Mammary epithelial cell (primary cell): ENCODE results near the gene HAPLN3.

ENCODE experiments used
- CTCF ChIP-seq, 2 donors: IDR thresholded peaks in 1 of 2; conservative IDR thresholded peaks in 1 of 2; 2 replicates each; pipeline ENCODE4 v1.5.1; 2011 to 2012; ENCODE audit warnings: inconsistent platforms in 2 of 2, low read length in 2 of 2, mild to moderate bottlenecking in 2 of 2, control low read depth in 1 of 2, low read depth in 1 of 2; ENCODE audit not compliant: insufficient read depth in 1 of 2; ENCODE audit errors: extremely low read depth in 1 of 2
- EZH2 ChIP-seq: IDR thresholded peaks from 2 replicates; pipeline ENCODE4 v1.6.1; 2012; ENCODE audit warnings: low read length, inconsistent platforms, borderline replicate concordance

DNA sequence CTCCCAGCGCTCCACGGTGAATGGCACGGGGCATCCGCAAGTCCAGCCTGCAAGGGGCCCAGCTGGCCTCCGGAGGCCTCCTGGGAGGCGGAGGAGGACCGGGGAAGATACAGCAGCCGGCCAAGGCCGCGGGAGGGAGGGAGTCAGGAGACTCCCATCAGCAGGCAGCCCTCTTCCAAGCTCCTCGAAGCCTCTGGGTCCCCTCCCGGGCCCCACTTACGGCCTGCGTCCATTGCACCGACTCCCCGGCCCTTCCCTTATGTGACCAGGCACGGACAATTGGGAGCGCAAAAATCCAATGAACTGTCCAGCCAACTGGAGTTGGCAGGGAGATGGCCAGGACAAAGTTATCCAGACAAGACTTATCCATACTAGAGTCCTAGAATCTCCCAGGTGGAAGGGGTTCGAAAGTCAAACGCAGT lies 17.2 kb upstream of the HAPLN3 start:
- TF ChIP-seq CTCF (conservative IDR thresholded peaks at IDR 0.05 in 1 of 2, IDR thresholded peaks at IDR 0.05 in 1 of 2; ENCODE audit: extremely low read depth in 1 of 2, insufficient read depth in 1 of 2, low read depth in 1 of 2, low read length in 2 of 2): no peak
- no peak for TF ChIP-seq EZH2
